WTC11 (cell line): Measurements from ENCODE around the gene LPCAT1. TPM values are rescaled to one million over a fixed set of nuclear protein-coding genes. Genes with fewer than 3 reads are reported as not detected.

Experiments
- ATAC-seq: fragments of 200-7000 bp; cut with Tn5 transposase; 2 replicates; pipeline ENCODE4 v1.10.0; 2021; ENCODE audit warnings: mild to moderate bottlenecking, moderate library complexity
- CTCF ChIA-PET: fragments of 300-600 bp; sonication (Branson Sonifier 250); formaldehyde crosslinking; loops from one replicate; lab custom pipeline; 2021; ENCODE audit warnings: antibody characterized with exemption; lab: Charles Lee
- POLR2A ChIA-PET: fragments of 350-600 bp; sonication (Branson Sonifier 250); formaldehyde crosslinking; loops from one replicate; lab custom pipeline; 2021; ENCODE audit warnings: antibody characterized with exemption; lab: Charles Lee
- DNase-seq: peaks from one replicate; pipeline ENCODE4 v3.0.0; 2021; ENCODE audit warnings: low spot score
- H3K27ac Mint-ChIP-seq: 2 replicates; pipeline ENCODE4 v1.8.0; 2021; ENCODE audit warnings: mixed read lengths
- H3K27me3 Mint-ChIP-seq: 2 replicates; pipeline ENCODE4 v1.8.0; 2021; ENCODE audit warnings: low read depth, mild to moderate bottlenecking, moderate library complexity, mixed read lengths
- H3K36me3 Mint-ChIP-seq: 2 replicates; pipeline ENCODE4 v1.8.0; 2021; ENCODE audit warnings: mixed read lengths
- H3K4me1 Mint-ChIP-seq: 2 replicates; pipeline ENCODE4 v1.8.0; 2022; ENCODE audit warnings: mixed read lengths
- H3K4me3 Mint-ChIP-seq: 2 replicates; pipeline ENCODE4 v1.8.0; 2021; ENCODE audit warnings: mild to moderate bottlenecking, moderate library complexity, mixed read lengths
- H3K9me3 Mint-ChIP-seq: 2 replicates; pipeline ENCODE4 v1.8.0; 2021; ENCODE audit warnings: mixed read lengths
- ATF1 ChIP-seq: sonication (generic); formaldehyde crosslinking; IDR thresholded peaks from 2 replicates; pipeline ENCODE4 v1.8.1; 2023; ENCODE audit warnings: mild to moderate bottlenecking, moderate library complexity, missing genetic modification reagents
- ATF2 ChIP-seq: sonication (generic); formaldehyde crosslinking; IDR thresholded peaks from 2 replicates; pipeline ENCODE4 v1.8.1; 2022; ENCODE audit warnings: low read depth, missing genetic modification reagents, borderline replicate concordance
- CDX4 ChIP-seq: fragments of 250-450 bp; sonication (Bioruptor Pico); IDR thresholded peaks from 2 replicates; pipeline ENCODE4 v1.9.0; 2021; ENCODE audit warnings: moderate library complexity, mild to moderate bottlenecking, inconsistent platforms, borderline replicate concordance
- ESRRA ChIP-seq: sonication (generic); formaldehyde crosslinking; IDR thresholded peaks from 2 replicates; pipeline ENCODE4 v1.8.1; 2022; ENCODE audit warnings: mild to moderate bottlenecking, missing genetic modification reagents, borderline replicate concordance
- JAZF1 ChIP-seq: fragments of 250-450 bp; sonication (Bioruptor Pico); IDR thresholded peaks from 2 replicates; pipeline ENCODE4 v1.9.0; 2021; ENCODE audit warnings: moderate library complexity, mild to moderate bottlenecking, inconsistent platforms
- MXD4 ChIP-seq: fragments of 250-450 bp; sonication (Bioruptor Pico); IDR thresholded peaks from 2 replicates; pipeline ENCODE4 v1.8.0; 2021; ENCODE audit warnings: mild to moderate bottlenecking, moderate library complexity, borderline replicate concordance
- PRDM15 ChIP-seq: sonication (generic); formaldehyde crosslinking; IDR thresholded peaks from 2 replicates; pipeline ENCODE4 v1.8.0; 2022; ENCODE audit warnings: missing genetic modification reagents
- RORB ChIP-seq: fragments of 250-450 bp; sonication (Bioruptor Pico); IDR thresholded peaks from 2 replicates; pipeline ENCODE4 v1.9.0; 2021; ENCODE audit warnings: mild to moderate bottlenecking
- ZNF121 ChIP-seq: sonication (generic); formaldehyde crosslinking; IDR thresholded peaks from 2 replicates; pipeline ENCODE4 v1.8.0; 2023; ENCODE audit warnings: missing genetic modification reagents
- ZNF138 ChIP-seq: sonication (generic); formaldehyde crosslinking; conservative IDR thresholded peaks from 2 replicates; pipeline ENCODE4 v1.8.1; 2022; ENCODE audit warnings: mild to moderate bottlenecking, moderate library complexity, missing genetic modification reagents
- ZNF396 ChIP-seq: fragments of 250-450 bp; sonication (Bioruptor Pico); IDR thresholded peaks from 2 replicates; pipeline ENCODE4 v1.8.0; 2021; ENCODE audit warnings: mild to moderate bottlenecking, moderate library complexity, borderline replicate concordance
- ZNF423 ChIP-seq: fragments of 250-450 bp; sonication (Bioruptor Pico); IDR thresholded peaks from 2 replicates; pipeline ENCODE4 v2.1.2; 2022; ENCODE audit warnings: mild to moderate bottlenecking, moderate library complexity
- ZNF671 ChIP-seq: fragments of 250-450 bp; sonication (Bioruptor Pico); IDR thresholded peaks from 2 replicates; pipeline ENCODE4 v1.8.0; 2021; ENCODE audit warnings: mild to moderate bottlenecking
- total RNA-seq: library from RNA; stranded (reverse); gene quantifications from 3 replicates; pipeline ENCODE4 v1.2.3, GENCODE V29; 2021
- TF ChIP-seq, protein P1 (sequence below): sonication (generic); formaldehyde crosslinking; IDR thresholded peaks from 2 replicates; pipeline ENCODE4 v1.8.1; 2022; ENCODE audit warnings: missing genetic modification reagents, borderline replicate concordance
- TF ChIP-seq, protein P2 (sequence below): sonication (generic); formaldehyde crosslinking; conservative IDR thresholded peaks from 2 replicates; pipeline ENCODE4 v1.8.1; 2023; ENCODE audit warnings: mild to moderate bottlenecking, low read depth, missing genetic modification reagents, moderate library complexity
- TF ChIP-seq, protein P3 (sequence below): sonication (generic); formaldehyde crosslinking; IDR thresholded peaks from 2 replicates; pipeline ENCODE4 v1.8.0; 2023; ENCODE audit warnings: missing genetic modification reagents
- TF ChIP-seq, protein P4 (sequence below): sonication (generic); formaldehyde crosslinking; IDR thresholded peaks from 2 replicates; pipeline ENCODE4 v1.8.1; 2023; ENCODE audit warnings: mild to moderate bottlenecking, missing genetic modification reagents, borderline replicate concordance
- TF ChIP-seq, protein P5 (sequence below): sonication (generic); formaldehyde crosslinking; IDR thresholded peaks from 2 replicates; pipeline ENCODE4 v1.8.0; 2022; ENCODE audit warnings: mild to moderate bottlenecking, missing genetic modification reagents

LPCAT1 gene
- total RNA-seq, 1 experiment from 2014 or later = 206 TPM

DNA sequence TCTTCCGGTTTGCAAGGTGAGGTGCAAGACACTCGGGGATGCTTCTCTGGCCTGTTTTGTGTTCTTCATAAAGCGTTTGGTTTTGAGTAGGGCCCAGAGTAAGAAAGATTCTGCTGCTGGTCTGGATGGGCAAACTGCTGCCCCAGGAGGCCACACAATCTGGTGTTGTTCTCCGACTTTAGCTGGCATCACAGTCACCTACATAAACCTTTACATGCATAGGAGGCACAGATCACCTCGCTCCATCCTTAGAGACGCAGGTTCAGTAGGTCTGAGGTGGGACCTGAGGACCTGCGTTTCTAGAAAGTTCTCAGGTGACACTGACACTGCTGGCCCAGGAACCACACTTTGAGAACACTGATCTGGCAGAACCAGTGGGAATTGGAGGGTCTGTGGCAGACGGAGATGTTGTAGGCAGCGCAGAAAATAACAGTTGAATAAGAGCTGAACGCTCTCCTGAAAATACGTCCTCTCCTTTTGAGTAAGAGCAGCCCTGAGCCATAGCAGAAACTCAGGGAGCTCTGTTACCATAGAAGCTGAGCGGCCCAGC lies 74.6 kb downstream of the LPCAT1 start (continued):
- TF ChIP-seq ESRRA (no peak), JAZF1 (CRISPR knock-in tag) (no peak)
- TF ChIP-seq, protein P1, sequence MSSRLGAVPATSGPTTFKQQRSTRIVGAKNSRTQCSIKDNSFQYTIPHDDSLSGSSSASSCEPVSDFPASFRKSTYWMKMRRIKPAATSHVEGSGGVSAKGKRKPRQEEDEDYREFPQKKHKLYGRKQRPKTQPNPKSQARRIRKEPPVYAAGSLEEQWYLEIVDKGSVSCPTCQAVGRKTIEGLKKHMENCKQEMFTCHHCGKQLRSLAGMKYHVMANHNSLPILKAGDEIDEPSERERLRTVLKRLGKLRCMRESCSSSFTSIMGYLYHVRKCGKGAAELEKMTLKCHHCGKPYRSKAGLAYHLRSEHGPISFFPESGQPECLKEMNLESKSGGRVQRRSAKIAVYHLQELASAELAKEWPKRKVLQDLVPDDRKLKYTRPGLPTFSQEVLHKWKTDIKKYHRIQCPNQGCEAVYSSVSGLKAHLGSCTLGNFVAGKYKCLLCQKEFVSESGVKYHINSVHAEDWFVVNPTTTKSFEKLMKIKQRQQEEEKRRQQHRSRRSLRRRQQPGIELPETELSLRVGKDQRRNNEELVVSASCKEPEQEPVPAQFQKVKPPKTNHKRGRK = no peak

DNA sequence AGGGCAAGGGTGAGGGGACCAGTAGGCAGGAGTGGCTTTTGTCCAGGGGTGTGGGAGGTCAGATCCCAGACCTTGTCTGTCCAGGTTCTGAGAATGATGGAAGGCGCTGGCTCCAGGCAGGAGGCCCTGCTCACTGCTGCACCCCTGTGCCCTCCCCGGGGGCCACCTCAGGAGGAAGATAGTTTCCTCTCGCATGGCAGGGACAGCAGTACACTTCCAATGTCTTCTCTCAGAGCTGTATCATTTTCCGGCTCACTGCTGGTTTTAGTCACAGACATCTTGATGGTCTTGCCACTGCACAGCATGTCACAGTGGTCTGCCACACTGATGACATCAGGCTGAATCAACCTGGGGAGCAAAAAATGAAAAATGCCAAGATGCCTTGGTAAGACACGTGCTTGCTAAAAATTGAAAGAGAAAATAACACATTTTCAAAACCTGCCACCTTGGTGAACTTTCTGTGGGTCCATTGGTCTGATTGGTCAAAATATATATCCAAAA lies 75.2 kb downstream of the LPCAT1 start:
- DNase-seq (no peak), ATAC-seq (no peak)
- H3K27ac Mint-ChIP-seq = no peak overlapping the region
- POLR2A ChIA-PET = no interaction called here
- peaks cover 17% of the 10 kb centered on the region for H3K9me3 Mint-ChIP-seq
- H3K4me1 Mint-ChIP-seq = peaks cover 4% of the 10 kb centered on the region
- CTCF ChIA-PET = no interaction called here
- H3K27me3 Mint-ChIP-seq = peaks cover 81% of the 10 kb centered on the region
- H3K36me3 Mint-ChIP-seq = peaks cover 10% of the 10 kb centered on the region
- no peak overlapping the region for H3K4me3 Mint-ChIP-seq
- TF ChIP-seq PRDM15 (CRISPR knock-in tag) (no peak), MXD4 (CRISPR knock-in tag) (no peak), ZNF138 (no peak), ZNF396 (CRISPR knock-in tag) (no peak), ZNF671 (CRISPR knock-in tag) (no peak), ZNF121 (no peak), RORB (CRISPR knock-in tag) (no peak), CDX4 (CRISPR knock-in tag) (no peak), ATF1 (no peak), ATF2 (CRISPR knock-in tag) (no peak), ZNF423 (no peak)
- TF ChIP-seq, protein P2, sequence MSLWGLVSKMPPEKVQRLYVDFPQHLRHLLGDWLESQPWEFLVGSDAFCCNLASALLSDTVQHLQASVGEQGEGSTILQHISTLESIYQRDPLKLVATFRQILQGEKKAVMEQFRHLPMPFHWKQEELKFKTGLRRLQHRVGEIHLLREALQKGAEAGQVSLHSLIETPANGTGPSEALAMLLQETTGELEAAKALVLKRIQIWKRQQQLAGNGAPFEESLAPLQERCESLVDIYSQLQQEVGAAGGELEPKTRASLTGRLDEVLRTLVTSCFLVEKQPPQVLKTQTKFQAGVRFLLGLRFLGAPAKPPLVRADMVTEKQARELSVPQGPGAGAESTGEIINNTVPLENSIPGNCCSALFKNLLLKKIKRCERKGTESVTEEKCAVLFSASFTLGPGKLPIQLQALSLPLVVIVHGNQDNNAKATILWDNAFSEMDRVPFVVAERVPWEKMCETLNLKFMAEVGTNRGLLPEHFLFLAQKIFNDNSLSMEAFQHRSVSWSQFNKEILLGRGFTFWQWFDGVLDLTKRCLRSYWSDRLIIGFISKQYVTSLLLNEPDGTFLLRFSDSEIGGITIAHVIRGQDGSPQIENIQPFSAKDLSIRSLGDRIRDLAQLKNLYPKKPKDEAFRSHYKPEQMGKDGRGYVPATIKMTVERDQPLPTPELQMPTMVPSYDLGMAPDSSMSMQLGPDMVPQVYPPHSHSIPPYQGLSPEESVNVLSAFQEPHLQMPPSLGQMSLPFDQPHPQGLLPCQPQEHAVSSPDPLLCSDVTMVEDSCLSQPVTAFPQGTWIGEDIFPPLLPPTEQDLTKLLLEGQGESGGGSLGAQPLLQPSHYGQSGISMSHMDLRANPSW (CRISPR knock-in tag) = no peak
- TF ChIP-seq, protein P3, sequence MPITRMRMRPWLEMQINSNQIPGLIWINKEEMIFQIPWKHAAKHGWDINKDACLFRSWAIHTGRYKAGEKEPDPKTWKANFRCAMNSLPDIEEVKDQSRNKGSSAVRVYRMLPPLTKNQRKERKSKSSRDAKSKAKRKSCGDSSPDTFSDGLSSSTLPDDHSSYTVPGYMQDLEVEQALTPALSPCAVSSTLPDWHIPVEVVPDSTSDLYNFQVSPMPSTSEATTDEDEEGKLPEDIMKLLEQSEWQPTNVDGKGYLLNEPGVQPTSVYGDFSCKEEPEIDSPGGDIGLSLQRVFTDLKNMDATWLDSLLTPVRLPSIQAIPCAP = no peak
- TF ChIP-seq, protein P4, sequence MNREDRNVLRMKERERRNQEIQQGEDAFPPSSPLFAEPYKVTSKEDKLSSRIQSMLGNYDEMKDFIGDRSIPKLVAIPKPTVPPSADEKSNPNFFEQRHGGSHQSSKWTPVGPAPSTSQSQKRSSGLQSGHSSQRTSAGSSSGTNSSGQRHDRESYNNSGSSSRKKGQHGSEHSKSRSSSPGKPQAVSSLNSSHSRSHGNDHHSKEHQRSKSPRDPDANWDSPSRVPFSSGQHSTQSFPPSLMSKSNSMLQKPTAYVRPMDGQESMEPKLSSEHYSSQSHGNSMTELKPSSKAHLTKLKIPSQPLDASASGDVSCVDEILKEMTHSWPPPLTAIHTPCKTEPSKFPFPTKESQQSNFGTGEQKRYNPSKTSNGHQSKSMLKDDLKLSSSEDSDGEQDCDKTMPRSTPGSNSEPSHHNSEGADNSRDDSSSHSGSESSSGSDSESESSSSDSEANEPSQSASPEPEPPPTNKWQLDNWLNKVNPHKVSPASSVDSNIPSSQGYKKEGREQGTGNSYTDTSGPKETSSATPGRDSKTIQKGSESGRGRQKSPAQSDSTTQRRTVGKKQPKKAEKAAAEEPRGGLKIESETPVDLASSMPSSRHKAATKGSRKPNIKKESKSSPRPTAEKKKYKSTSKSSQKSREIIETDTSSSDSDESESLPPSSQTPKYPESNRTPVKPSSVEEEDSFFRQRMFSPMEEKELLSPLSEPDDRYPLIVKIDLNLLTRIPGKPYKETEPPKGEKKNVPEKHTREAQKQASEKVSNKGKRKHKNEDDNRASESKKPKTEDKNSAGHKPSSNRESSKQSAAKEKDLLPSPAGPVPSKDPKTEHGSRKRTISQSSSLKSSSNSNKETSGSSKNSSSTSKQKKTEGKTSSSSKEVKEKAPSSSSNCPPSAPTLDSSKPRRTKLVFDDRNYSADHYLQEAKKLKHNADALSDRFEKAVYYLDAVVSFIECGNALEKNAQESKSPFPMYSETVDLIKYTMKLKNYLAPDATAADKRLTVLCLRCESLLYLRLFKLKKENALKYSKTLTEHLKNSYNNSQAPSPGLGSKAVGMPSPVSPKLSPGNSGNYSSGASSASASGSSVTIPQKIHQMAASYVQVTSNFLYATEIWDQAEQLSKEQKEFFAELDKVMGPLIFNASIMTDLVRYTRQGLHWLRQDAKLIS (CRISPR knock-in tag) = no peak
- TF ChIP-seq, protein P5, sequence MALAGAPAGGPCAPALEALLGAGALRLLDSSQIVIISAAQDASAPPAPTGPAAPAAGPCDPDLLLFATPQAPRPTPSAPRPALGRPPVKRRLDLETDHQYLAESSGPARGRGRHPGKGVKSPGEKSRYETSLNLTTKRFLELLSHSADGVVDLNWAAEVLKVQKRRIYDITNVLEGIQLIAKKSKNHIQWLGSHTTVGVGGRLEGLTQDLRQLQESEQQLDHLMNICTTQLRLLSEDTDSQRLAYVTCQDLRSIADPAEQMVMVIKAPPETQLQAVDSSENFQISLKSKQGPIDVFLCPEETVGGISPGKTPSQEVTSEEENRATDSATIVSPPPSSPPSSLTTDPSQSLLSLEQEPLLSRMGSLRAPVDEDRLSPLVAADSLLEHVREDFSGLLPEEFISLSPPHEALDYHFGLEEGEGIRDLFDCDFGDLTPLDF = no peak
